ENCODE results near the gene PCDHGA10.

DNA sequence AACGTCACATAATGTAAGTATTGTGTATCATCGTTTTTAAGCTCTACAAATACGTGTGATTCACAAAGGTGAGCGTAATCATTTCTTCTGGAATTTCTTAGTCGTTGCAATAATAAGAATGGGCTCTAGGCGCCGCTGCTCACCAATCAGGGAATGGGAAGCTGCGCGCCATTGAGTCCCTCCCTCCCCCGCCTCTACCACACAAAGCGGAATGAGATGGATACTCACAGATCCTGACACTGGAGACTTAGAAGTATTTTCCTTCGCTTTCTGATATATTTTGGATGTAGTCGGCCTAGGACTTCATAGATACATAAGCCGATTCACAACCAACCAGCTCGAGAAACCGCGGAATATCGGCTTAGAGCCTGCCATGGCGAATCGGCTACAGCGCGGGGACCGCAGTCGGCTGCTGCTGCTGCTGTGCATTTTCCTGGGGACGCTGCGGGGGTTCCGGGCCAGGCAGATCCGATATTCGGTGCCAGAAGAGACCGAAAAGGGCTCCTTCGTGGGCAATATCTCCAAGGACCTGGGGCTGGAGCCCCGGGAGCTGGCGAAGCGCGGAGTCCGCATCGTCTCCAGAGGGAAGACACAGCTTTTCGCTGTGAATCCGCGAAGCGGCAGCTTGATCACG lies 8.2 kb downstream of the PCDHGA10 start, which contains the start of gene PCDHGA11:
- TF ChIP-seq, protein P1, sequence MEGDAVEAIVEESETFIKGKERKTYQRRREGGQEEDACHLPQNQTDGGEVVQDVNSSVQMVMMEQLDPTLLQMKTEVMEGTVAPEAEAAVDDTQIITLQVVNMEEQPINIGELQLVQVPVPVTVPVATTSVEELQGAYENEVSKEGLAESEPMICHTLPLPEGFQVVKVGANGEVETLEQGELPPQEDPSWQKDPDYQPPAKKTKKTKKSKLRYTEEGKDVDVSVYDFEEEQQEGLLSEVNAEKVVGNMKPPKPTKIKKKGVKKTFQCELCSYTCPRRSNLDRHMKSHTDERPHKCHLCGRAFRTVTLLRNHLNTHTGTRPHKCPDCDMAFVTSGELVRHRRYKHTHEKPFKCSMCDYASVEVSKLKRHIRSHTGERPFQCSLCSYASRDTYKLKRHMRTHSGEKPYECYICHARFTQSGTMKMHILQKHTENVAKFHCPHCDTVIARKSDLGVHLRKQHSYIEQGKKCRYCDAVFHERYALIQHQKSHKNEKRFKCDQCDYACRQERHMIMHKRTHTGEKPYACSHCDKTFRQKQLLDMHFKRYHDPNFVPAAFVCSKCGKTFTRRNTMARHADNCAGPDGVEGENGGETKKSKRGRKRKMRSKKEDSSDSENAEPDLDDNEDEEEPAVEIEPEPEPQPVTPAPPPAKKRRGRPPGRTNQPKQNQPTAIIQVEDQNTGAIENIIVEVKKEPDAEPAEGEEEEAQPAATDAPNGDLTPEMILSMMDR (IDR thresholded peaks at IDR 0.05) = peak; percentile 28 to 57 (median 48)
- no peak for TF ChIP-seq POLR2A (IDR thresholded peaks at IDR 0.05)

Data from heart left ventricle (tissue), 13 donors.